ENCODE measurements around the gene DYNC2I2.
"Not testable (repeated sequence)": the region's sequence is repeated elsewhere in the genome, so short reads cannot be mapped to it uniquely, and the experiment has no call there.

The DYNC2I2 gene

DNA sequence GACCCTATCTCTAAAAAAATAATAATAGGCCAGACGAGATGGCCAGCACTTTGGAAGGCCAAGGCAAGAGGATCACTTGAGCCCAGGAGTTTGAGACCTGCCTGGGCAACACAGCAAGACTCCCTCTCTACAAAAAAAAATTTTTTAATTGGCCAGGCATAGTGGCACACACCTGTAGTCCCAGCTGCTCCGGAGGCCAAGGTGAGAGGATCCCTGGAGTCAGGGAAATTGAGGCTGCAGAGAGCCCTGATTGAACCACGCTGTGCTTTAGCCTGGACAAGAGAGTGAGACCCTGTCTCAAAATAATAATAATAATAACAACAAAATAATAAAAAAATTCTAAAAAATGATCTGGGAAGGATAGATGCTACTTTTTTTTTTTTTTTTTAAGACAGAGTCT lies 1.1 kb upstream of the DYNC2I2 start:
- no peak overlapping the region for H3K4me3 ChIP-seq (ENCODE audit: control insufficient read depth, low read depth, low read length)
- no peak for TF ChIP-seq CTCF (IDR thresholded peaks at IDR 0.05; ENCODE audit: control insufficient read depth, insufficient read depth, low read depth, low read length, missing control alignments)
- DNase-seq (ENCODE audit: low read depth), result no peak

DNA sequence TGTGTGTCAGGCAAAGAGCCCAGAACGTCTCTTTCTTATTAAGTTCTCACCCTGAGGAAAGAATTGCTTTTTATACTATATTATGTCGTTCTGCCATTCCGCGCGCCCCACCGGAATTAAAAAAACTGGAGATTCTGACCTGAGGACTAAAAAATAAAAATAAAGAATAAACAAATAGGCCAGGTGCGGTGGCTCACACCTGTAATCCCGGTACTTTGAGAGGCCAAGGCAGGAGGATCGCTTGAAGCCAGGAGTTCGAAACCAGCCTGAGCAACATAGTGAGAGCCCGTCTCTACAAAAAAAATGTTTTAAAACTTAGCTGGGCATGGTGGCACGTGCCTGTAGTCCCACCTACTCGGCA lies 677 bp upstream of the DYNC2I2 start:
- no peak overlapping the region for H3K4me3 ChIP-seq (ENCODE audit: control insufficient read depth, low read depth, low read length)
- DNase-seq (ENCODE audit: low read depth), result no peak

GRCh38 chr9:128654481-128654880 lies 2.2 kb downstream of the DYNC2I2 start:
- no peak for TF ChIP-seq CTCF (IDR thresholded peaks at IDR 0.05; ENCODE audit: control insufficient read depth, insufficient read depth, low read depth, low read length, missing control alignments)
- no peak overlapping the region for H3K4me3 ChIP-seq (ENCODE audit: control insufficient read depth, low read depth, low read length)
- no peak for DNase-seq (ENCODE audit: low read depth)

More for the DNA sequence above, 677 bp upstream of the DYNC2I2 start:
- TF ChIP-seq CTCF (IDR thresholded peaks at IDR 0.05; ENCODE audit: control insufficient read depth, insufficient read depth, low read depth, low read length, missing control alignments), result no peak

GRCh38 chr9:128653908-128654307 lies 2.7 kb downstream of the DYNC2I2 start:
- TF ChIP-seq CTCF (IDR thresholded peaks at IDR 0.05; ENCODE audit: control insufficient read depth, insufficient read depth, low read depth, low read length, missing control alignments), result no peak

DNA sequence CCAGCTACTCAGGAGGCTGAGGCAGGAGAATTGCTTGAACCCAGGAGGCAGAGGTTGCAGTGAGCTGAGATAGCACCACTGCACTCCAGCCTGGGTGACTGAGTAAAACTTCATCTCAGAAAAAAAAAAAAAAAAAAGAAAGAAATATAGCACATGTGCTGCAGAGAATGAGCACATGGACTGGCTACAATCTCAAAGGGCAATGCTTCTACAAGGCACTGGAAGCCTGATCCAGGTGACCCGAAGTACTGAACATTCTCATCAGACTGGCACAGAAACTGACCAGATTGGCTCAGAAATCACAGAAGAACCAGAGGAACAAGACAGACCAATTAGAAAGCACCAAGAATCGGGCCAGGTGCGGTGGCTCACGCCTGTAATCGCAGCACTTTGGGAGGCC lies 4.8 kb downstream of the DYNC2I2 start:
- no peak for TF ChIP-seq CTCF (IDR thresholded peaks at IDR 0.05; ENCODE audit: control insufficient read depth, insufficient read depth, low read depth, low read length, missing control alignments)
- H3K4me3 ChIP-seq (ENCODE audit: control insufficient read depth, low read depth, low read length), result no peak overlapping the region
- DNase-seq (ENCODE audit: low read depth), result no peak

More at GRCh38 chr9:128653908-128654307, 2.7 kb downstream of the DYNC2I2 start:
- no peak for DNase-seq (ENCODE audit: low read depth)
- no peak overlapping the region for H3K4me3 ChIP-seq (ENCODE audit: control insufficient read depth, low read depth, low read length)

DNA sequence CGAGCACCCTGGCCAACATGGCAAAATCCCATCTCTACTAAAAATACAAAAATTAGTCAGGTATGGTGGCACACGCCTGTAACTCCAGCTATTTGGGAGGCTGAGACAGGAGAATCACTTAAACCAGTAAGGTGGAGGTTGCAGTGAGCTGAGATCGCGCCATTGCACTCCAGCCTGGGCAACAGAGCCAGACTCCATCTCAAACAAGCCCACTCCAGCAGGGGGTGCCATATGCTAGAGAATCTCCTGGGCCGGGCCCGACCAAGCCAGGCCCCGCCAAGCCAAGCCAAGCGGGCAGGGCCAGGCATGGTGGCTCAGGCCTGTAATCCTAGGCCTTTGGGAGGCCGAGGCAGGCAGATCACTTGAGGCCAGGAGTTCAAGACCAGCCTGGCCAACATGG lies 8.4 kb downstream of the DYNC2I2 start:
- TF ChIP-seq CTCF (IDR thresholded peaks at IDR 0.05; ENCODE audit: control insufficient read depth, insufficient read depth, low read depth, low read length, missing control alignments), result peak; percentile 30
- not testable (repeated sequence) for H3K4me3 ChIP-seq (ENCODE audit: control insufficient read depth, low read depth, low read length); DNase-seq (ENCODE audit: low read depth)

All from AG09309 (cell line).